ENCODE measurements around the gene ZBTB12.
"Not testable (repeated sequence)": the region's sequence is repeated elsewhere in the genome, so short reads cannot be mapped to it uniquely, and the experiment has no call there.

Gene ZBTB12

GRCh38 chr6:31919624-31920303 lies 17.9 kb upstream of the ZBTB12 start:
- Histone ChIP-seq H3K27ac (no peak overlapping the region), H3K9me3 (ENCODE audit: severe bottlenecking) (no peaks in the 10 kb centered on the region), H3K4me3 (ENCODE audit: low read depth, low read length) (no peak overlapping the region), H3K27me3 (ENCODE audit: insufficient read depth, low read depth, severe bottlenecking) (no peaks in the 10 kb centered on the region), H3K36me3 (no peaks in the 10 kb centered on the region)
- TF ChIP-seq, protein P1, sequence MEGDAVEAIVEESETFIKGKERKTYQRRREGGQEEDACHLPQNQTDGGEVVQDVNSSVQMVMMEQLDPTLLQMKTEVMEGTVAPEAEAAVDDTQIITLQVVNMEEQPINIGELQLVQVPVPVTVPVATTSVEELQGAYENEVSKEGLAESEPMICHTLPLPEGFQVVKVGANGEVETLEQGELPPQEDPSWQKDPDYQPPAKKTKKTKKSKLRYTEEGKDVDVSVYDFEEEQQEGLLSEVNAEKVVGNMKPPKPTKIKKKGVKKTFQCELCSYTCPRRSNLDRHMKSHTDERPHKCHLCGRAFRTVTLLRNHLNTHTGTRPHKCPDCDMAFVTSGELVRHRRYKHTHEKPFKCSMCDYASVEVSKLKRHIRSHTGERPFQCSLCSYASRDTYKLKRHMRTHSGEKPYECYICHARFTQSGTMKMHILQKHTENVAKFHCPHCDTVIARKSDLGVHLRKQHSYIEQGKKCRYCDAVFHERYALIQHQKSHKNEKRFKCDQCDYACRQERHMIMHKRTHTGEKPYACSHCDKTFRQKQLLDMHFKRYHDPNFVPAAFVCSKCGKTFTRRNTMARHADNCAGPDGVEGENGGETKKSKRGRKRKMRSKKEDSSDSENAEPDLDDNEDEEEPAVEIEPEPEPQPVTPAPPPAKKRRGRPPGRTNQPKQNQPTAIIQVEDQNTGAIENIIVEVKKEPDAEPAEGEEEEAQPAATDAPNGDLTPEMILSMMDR (IDR thresholded peaks at IDR 0.05; ENCODE audit: low read depth, low read length): no peak
- DNase-seq: no peak

GRCh38 chr6:31918069-31918720 lies 16.3 kb upstream of the ZBTB12 start:
- no peaks in the 10 kb centered on the region for H3K36me3 ChIP-seq
- H3K27me3 ChIP-seq (ENCODE audit: insufficient read depth, low read depth, severe bottlenecking): no peaks in the 10 kb centered on the region
- no peaks in the 10 kb centered on the region for H3K9me3 ChIP-seq (ENCODE audit: severe bottlenecking)
- DNase-seq: no peak
- H3K27ac ChIP-seq: no peak overlapping the region
- TF ChIP-seq, protein P1 (IDR thresholded peaks at IDR 0.05; ENCODE audit: low read depth, low read length): no peak
- no peak overlapping the region for H3K4me3 ChIP-seq (ENCODE audit: low read depth, low read length)

DNA sequence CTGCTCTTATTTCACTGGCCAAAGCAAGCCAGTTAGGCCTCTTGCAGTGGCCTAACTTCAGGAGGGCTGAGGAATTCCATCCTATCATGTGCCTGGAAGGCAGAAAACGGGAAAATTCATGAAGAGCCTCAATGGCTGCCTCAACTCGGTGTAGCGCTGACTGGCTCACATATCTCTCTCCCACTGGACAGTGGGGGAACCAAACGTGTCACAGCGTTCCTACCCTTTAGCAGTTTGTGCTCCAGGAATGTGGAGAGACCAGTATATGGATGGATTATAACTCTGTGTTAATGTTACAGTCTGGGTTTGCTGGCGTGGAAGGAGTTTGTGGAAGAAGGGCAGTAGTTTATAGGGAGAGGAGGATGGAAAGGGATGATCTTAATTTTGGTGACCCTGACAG lies 13.9 kb upstream of the ZBTB12 start:
- no peak for DNase-seq
- Histone ChIP-seq H3K36me3 (no peaks in the 10 kb centered on the region), H3K9me3 (ENCODE audit: severe bottlenecking) (no peaks in the 10 kb centered on the region), H3K27me3 (ENCODE audit: insufficient read depth, low read depth, severe bottlenecking) (no peaks in the 10 kb centered on the region), H3K27ac (no peak overlapping the region), H3K4me3 (ENCODE audit: low read depth, low read length) (no peak overlapping the region)
- TF ChIP-seq, protein P1 (IDR thresholded peaks at IDR 0.05; ENCODE audit: low read depth, low read length): no peak

DNA sequence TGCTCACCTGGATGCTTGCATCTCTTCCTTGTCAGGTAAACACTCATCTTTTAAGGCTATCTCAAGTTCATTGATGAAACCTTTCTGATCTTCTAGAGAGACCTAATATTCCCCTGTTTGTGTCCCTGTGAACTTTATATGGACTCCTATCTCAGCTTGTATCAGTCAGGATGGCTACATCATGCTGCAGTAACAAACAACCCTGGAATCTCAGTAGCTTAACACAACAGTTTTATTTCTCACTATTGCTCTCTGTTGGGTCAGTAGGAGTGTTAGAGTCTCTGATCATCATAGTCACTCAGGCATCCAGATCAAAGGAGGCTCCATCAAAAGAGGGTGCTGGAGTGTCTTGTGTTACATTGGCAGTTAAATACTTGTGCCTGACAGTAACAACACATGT lies 13.5 kb upstream of the ZBTB12 start:
- H3K4me3 ChIP-seq (ENCODE audit: low read depth, low read length): no peak overlapping the region
- no peaks in the 10 kb centered on the region for H3K36me3 ChIP-seq
- TF ChIP-seq, protein P1 (IDR thresholded peaks at IDR 0.05; ENCODE audit: low read depth, low read length): no peak
- DNase-seq: no peak
- no peak overlapping the region for H3K27ac ChIP-seq
- H3K9me3 ChIP-seq (ENCODE audit: severe bottlenecking): no peaks in the 10 kb centered on the region
- no peaks in the 10 kb centered on the region for H3K27me3 ChIP-seq (ENCODE audit: insufficient read depth, low read depth, severe bottlenecking)

- H3K27ac ChIP-seq: no peak overlapping the region
- no peaks in the 10 kb centered on the region for H3K9me3 ChIP-seq (ENCODE audit: severe bottlenecking)
- no peak for DNase-seq
- no peak overlapping the region for H3K4me3 ChIP-seq (ENCODE audit: low read depth, low read length)
- no peaks in the 10 kb centered on the region for H3K27me3 ChIP-seq (ENCODE audit: insufficient read depth, low read depth, severe bottlenecking)
- H3K36me3 ChIP-seq: no peaks in the 10 kb centered on the region
- TF ChIP-seq, protein P1 (IDR thresholded peaks at IDR 0.05; ENCODE audit: low read depth, low read length): no peak
Measured at GRCh38 chr6:31911826-31912585, 10.1 kb upstream of the ZBTB12 start.

GRCh38 chr6:31909298-31909697 lies 7.4 kb upstream of the ZBTB12 start:
- not testable (repeated sequence) for H3K27ac ChIP-seq; H3K4me3 ChIP-seq (ENCODE audit: low read depth, low read length); H3K27me3 ChIP-seq (ENCODE audit: insufficient read depth, low read depth, severe bottlenecking); H3K9me3 ChIP-seq (ENCODE audit: severe bottlenecking); H3K36me3 ChIP-seq; DNase-seq
